Stimulated activated CD8-positive, alpha-beta memory T cell treated with anti-CD3 and anti-CD28 coated beads, Interleukin-4, amount 100 ng/mL, for 4 hours (primary cell): ENCODE results near the gene CAMKK2.
A peak's percentile ranks its signal among the peaks of the same experiment; 100 is the strongest.
"Not testable (repeated sequence)": the region's sequence is repeated elsewhere in the genome, so short reads cannot be mapped to it uniquely, and the experiment has no call there.

ENCODE experiments used
- DNase-seq, 2 donors: peaks; one replicate each; pipeline ENCODE4 v3.0.0-alpha.2; 2020; ENCODE audit warnings: low read depth in 2 of 2, low spot score in 1 of 2

Gene CAMKK2

DNA sequence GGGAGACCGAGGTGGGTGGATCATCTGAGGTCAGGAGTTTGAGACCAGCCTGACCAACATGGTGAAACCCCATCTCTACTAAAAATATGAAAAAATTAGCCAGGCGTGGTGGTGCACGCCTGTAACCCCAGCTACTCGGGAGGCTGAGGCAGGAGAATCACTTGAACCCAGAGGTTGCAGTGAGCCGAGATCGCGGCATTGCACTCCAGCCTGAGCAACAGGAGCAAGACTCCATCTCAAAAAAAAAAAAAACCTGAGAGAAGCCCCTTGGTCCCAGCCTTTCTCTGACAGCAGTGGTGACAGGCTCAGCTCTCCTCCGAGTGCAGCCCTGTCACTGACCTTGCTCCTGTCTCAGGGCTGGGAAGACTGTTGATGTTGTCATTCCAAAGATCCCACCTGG lies 69.6 kb downstream of the CAMKK2 start:
- DNase-seq: not testable (repeated sequence)

- DNase-seq: no peak
Observed at GRCh38 chr12:121226399-121226798, 70.1 kb downstream of the CAMKK2 start.

DNA sequence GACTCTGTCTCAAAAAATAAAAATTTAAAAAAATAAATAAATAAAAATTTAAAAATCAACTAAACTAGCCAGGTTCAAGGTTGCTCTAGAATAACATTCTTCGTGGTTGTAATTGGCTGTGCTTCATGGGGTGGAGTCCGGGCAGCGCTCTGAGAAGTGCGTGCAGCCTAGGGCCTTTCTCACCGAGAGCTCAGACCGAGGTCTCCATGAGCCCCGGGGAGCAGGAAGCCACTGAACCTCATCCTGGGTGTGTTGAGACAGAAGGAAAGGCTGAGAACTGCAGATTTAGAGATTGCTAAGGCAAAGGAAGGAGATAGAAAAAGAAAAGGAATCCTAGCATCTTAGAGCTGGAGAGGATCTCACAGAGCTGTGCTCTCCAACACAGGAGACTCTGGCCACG lies 71.9 kb downstream of the CAMKK2 start:
- DNase-seq: no peak

DNA sequence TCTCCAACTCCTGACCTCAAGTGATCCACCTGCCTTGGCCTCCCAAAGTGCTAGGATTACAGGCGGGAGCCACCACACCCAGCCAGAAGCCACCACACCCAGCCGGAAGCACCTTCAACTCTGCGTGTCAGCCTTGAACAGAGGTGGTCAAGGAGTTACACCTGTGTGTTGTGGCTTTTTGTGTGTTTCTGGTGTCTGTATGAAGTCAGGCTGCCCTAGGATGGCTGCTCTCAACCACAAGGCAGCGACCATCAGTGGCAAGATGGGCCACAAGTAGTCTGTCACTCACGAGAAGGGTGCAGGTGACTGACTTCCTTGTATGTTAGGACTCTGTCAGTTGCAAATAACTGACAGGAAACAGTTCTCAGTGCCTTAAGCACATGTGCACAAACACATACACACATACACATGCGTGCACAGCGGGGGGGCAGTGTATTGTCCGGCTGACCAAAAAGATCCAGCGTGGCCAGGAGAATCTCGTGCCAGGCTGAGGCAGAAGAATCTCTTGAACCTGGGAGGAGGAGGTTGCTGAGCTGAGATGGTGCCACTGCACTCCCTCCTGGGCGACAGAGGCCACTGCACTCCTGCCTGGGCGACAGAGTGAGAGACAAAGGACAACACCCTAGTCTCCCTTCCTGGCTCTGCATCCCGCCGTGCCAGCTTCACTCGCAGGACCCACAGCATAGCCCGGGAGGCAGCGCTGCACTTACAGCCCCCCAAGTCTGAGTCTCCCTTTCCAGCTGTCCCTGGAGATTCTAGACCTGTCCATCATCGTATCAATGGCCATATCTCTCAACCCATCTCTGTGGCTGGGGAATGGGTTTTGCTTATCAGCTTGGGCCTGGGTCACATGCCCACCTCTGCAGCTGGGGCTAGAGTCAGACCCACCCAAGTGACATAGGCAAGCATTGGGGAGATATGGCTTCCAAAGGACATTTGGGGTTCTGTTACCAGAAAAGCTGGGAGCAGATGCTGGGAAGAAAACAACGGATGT lies 72.9 kb downstream of the CAMKK2 start:
- no peak for DNase-seq

GRCh38 chr12:121222847-121223246 lies 73.7 kb downstream of the CAMKK2 start:
- no peak for DNase-seq

DNA sequence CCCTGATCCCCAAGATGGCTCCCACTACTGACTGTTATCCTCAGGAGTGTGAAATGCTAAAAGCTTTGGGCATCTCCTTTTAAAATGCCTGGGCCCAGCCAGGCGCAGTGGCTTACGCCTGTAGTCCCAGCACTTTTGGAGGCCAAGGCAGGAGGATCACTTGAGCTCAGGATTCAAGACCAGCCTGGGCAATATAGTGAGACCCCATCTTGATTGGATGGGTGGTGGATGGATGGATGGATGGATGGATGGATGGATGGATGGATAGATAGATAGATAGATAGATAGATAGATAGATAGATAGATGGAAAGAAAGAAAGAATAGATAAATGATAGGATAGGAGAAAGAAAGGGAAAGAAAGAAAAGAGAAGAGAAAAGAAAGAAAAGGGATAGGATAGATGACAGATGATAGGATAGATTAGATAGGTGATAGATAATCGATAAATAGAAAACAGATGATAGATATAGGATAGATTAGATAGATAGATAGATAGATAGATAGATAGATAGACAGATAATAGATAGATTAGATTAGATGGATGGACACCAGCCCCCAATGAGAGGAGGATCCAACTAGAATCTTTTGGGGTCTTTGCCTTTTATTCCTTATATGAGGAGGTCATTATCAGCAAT lies 77.0 kb downstream of the CAMKK2 start:
- no peak for DNase-seq

- no peak for DNase-seq
Observed at GRCh38 chr12:121218588-121219352, 77.7 kb downstream of the CAMKK2 start.

- no peak for DNase-seq
Observed at GRCh38 chr12:121217761-121218160, 78.7 kb downstream of the CAMKK2 start.

GRCh38 chr12:121217063-121217462 lies 79.4 kb downstream of the CAMKK2 start:
- no peak for DNase-seq

GRCh38 chr12:121216102-121216501 lies 80.4 kb downstream of the CAMKK2 start:
- no peak for DNase-seq

DNA sequence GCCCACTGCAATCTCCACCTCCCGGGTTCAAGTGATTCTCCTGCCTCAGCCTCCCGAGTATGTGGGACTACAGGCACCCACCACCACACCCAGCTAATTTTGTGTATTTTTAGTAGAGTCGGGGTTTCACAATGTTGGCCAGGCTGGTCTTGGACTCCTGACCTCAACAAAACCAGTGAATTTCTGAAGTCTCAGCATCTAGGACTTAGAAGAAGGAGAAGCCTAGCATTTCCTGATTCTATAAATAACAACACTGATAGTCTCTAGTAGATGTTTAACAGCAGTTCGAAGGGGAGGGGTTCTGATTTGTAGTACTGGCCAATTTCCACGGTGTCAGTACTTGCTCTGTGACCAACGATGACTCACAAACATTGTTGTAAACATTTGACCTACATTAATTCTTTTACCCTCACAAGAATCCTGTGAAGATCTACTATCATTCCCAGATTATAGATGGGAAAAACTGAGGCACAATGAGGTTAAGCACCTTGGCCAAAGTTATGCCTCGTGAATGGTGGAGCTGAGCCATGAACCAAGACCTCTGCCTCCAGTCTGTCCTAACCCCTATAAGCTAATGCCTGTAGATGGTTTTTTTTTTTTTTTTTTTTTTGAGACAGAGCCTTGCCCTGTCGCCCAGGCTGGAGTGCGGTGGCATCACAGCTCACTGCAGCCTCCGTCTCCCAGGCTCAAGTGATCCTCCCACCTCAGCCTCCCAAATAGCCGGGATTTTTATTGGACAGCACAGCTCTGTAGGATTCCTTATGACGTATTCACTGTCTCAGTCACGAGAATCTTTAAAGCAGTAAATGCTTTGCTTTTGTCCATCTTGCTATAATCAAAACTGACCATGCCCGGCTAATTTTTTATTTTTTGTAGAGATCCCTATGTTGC lies 81.4 kb downstream of the CAMKK2 start:
- no peak for DNase-seq

GRCh38 chr12:121214166-121214777 lies 82.2 kb downstream of the CAMKK2 start:
- no peak for DNase-seq

DNA sequence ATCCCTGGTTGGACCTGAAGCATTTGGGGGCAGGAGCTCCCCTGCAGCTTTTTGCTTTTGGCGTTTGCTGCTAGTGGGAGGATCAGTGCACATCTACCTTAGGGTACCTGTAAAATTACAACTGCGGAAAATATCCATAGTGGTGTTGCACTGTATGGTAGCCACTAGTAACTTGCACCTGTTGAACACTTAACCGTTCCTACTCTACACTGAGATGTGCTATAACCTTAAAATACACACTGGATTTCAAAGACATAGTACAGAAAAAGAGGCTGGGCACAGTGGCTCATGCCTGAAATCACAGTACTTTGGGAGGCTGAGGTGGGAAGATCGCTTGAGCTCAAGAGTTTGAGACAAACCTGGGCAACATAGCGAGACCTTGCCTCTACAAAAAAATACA lies 83.6 kb downstream of the CAMKK2 start:
- no peak for DNase-seq

DNA sequence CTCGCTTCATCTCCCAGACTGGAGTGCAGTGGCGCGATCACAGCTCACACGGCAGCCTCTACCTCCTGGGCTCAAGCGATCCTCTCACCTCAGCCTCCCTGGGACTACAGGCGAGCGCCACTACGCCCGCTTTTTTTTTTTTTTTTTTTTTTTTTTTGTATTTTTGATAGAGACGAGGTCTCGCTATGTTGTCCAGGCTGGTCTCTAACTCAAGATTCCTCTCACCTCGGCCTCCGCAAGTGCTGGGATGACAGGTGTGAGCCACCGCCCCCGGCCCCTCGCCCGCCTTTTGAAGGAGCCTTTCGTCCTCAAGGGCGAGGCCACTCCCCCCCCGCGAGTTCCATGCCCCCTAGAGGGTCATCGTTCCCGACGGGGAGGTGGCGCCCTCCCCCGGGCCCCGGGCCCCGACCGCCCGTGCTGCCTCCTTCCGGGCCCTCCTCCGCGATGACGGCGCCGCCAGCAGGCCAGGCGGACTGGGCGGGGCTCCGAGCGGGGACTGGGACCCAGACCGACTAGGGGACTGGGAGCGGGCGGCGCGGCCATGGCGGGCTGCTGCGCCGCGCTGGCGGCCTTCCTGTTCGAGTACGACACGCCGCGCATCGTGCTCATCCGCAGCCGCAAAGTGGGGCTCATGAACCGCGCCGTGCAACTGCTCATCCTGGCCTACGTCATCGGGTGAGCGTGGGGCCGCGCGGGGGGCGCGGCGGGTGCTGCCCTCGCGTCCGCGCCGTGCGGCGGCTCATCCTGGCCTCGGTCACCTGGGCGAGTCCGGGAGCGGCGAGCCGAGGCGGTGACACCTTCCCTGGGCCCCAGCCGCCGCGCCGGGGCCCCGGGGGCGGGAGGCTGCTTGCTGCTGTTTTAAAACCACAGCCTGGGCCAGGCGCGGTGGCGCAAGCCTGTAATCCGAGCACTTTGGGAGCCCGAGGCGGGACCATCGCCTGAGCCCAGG lies 86.6 kb downstream of the CAMKK2 start, which contains the start of gene P2RX4:
P2RX4 (plus strand) TSS at position 506 of the 949 bp plus-strand sequence; CDS start at position 542, 36 bp downstream.
- DNase-seq: peak; percentile 55 to 81

GRCh38 chr12:121209221-121209620 lies 87.3 kb downstream of the CAMKK2 start:
- no peak for DNase-seq

- not testable (repeated sequence) for DNase-seq
Observed at GRCh38 chr12:121208571-121208970, 87.9 kb downstream of the CAMKK2 start.

- no peak for DNase-seq
Observed at GRCh38 chr12:121205491-121205890, 91.0 kb downstream of the CAMKK2 start.

GRCh38 chr12:121203482-121203881 lies 93.0 kb downstream of the CAMKK2 start:
- no peak for DNase-seq
